Measurements from ENCODE around the gene PIGT. TPM values are rescaled to one million over a fixed set of nuclear protein-coding genes. Genes with fewer than 3 reads are reported as not detected.

PIGT gene
- polyA plus RNA-seq, 2 of the 4 experiments (the other 2 are of a cell fraction), result 60.3 to 66.2 TPM

DNA sequence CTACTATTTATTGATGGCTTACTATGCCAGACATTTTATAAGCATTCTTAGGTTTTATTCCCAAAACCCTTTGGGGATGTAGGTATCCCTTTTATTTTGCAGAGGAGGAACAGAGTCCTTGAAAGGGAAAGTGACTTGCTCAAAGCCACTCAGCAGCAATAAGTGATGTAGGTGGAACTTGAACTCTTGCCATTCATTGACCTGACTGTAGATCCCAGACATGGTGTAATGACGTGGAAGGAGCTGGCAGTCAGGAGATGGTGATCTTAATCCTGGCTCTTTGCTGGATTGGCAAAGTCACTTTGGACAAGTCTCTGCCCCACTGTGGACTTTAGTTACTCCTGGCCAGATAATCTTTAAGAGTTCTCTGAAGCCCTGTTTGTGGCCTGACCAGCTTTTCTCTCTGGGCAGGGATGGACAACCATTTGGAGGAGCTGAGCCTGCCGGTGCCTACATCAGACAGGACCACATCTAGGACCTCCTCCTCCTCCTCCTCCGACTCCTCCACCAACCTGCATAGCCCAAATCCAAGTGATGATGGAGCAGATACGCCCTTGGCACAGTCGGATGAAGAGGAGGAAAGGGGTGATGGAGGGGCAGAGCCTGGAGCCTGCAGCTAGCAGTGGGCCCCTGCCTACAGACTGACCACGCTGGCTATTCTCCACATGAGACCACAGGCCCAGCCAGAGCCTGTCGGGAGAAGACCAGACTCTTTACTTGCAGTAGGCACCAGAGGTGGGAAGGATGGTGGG lies 6.2 kb upstream of the PIGT start:
- Histone ChIP-seq H3K4me2 (no peak overlapping the region), H3K4me3 (no peak overlapping the region), H3K9me3 (no peaks in the 10 kb centered on the region), H3K4me1 (peaks cover 4% of the 10 kb centered on the region; the same call in 1 of the 3 replicates), H3K27ac (no peak overlapping the region)
- ATAC-seq (no peak), DNase-seq (ENCODE audit: low read depth in 1 of 2, low spot score in 1 of 2) (no peak), FAIRE-seq (no peak)
- TF ChIP-seq SREBF2 (IDR thresholded peaks at IDR 0.05) (no peak), ESRRA (IDR thresholded peaks at IDR 0.05; ENCODE audit: borderline replicate concordance, low read length) (no peak), REST (IDR thresholded peaks at IDR 0.05) (no peak), USF2 (IDR thresholded peaks at IDR 0.05) (no peak), CBX8 (IDR thresholded peaks at IDR 0.05) (no peak), GATA3 (IDR thresholded peaks at IDR 0.05; ENCODE audit: borderline replicate concordance) (no peak), FOXS1 (CRISPR knock-in tag; IDR thresholded peaks at IDR 0.05) (no peak), KDM1A (IDR thresholded peaks at IDR 0.05; ENCODE audit: low read depth) (no peak), HEYL (CRISPR knock-in tag; IDR thresholded peaks at IDR 0.05) (no peak), ZFP36 (IDR thresholded peaks at IDR 0.05; ENCODE audit: borderline replicate concordance, partially characterized antibody) (no peak), NFE2L2 (conservative IDR thresholded peaks at IDR 0.05; ENCODE audit: low read length) (no peak)
- TF ChIP-seq, protein P1, sequence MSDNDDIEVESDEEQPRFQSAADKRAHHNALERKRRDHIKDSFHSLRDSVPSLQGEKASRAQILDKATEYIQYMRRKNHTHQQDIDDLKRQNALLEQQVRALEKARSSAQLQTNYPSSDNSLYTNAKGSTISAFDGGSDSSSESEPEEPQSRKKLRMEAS (IDR thresholded peaks at IDR 0.05), result no peak
- ChIA-PET POLR2A (no interaction called here), CTCF (interaction anchor here (1.3 to 4.0 kb wide), 5 partner anchors 27 to 47 kb away, joined by 3 to 24 read pairs (median 11); partner anchors contain the start of gene SYS1)
- 88% methylated on average over 7 of the region's 7 CpGs for WGBS (ENCODE audit: missing lambda C conversion rate)

GRCh38 chr20:45410887-45411286 lies 5.1 kb upstream of the PIGT start:
- DNase-seq (ENCODE audit: low read depth in 1 of 2, low spot score in 1 of 2), result no peak
- Histone ChIP-seq H3K4me3 (no peak overlapping the region), H3K4me2 (no peak overlapping the region), H3K27ac (no peak overlapping the region), H3K4me1 (peaks cover 4% of the 10 kb centered on the region; the same call in 2 of the 3 replicates), H3K9me3 (no peaks in the 10 kb centered on the region)
- TF ChIP-seq USF2 (IDR thresholded peaks at IDR 0.05) (no peak), EHF (CRISPR knock-in tag; IDR thresholded peaks at IDR 0.05) (no peak), NPAS2 (CRISPR knock-in tag; IDR thresholded peaks at IDR 0.05; ENCODE audit: borderline replicate concordance) (no peak), FOSB (CRISPR knock-in tag; IDR thresholded peaks at IDR 0.05) (no peak), HEYL (CRISPR knock-in tag; IDR thresholded peaks at IDR 0.05) (no peak), ZNF302 (CRISPR knock-in tag; IDR thresholded peaks at IDR 0.05) (no peak), EP300 (IDR thresholded peaks at IDR 0.05) (no peak), CHD2 (IDR thresholded peaks at IDR 0.05; ENCODE audit: low read length, partially characterized antibody) (no peak), JUNB (IDR thresholded peaks at IDR 0.05) (no peak), JUN (IDR thresholded peaks at IDR 0.05) (no peak), EHMT2 (IDR thresholded peaks at IDR 0.05; ENCODE audit: low read depth) (no peak)
- POLR2A ChIA-PET, result no interaction called here
- 79% methylated on average over 8 of the region's 8 CpGs for WGBS (ENCODE audit: missing lambda C conversion rate)
- no peak for ATAC-seq
- no peak for FAIRE-seq
- CTCF ChIA-PET, result interaction anchor here (1.2 to 4.0 kb wide), 5 partner anchors 26 to 117 kb away, joined by 3 to 24 read pairs (median 4); no protein-coding TSS in a partner anchor

Measured in A549 (cell line).